ENCODE measurements around the gene BATF3.
A peak's percentile ranks its signal among the peaks of the same experiment; 100 is the strongest.
"Not testable (repeated sequence)": the region's sequence is repeated elsewhere in the genome, so short reads cannot be mapped to it uniquely, and the experiment has no call there.

BATF3 gene

GRCh38 chr1:212644866-212645545 lies 54.6 kb downstream of the BATF3 start:
- TF ChIP-seq, protein P1, sequence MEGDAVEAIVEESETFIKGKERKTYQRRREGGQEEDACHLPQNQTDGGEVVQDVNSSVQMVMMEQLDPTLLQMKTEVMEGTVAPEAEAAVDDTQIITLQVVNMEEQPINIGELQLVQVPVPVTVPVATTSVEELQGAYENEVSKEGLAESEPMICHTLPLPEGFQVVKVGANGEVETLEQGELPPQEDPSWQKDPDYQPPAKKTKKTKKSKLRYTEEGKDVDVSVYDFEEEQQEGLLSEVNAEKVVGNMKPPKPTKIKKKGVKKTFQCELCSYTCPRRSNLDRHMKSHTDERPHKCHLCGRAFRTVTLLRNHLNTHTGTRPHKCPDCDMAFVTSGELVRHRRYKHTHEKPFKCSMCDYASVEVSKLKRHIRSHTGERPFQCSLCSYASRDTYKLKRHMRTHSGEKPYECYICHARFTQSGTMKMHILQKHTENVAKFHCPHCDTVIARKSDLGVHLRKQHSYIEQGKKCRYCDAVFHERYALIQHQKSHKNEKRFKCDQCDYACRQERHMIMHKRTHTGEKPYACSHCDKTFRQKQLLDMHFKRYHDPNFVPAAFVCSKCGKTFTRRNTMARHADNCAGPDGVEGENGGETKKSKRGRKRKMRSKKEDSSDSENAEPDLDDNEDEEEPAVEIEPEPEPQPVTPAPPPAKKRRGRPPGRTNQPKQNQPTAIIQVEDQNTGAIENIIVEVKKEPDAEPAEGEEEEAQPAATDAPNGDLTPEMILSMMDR (IDR thresholded peaks at IDR 0.05; ENCODE audit: low read depth, low read length), result no peak

DNA sequence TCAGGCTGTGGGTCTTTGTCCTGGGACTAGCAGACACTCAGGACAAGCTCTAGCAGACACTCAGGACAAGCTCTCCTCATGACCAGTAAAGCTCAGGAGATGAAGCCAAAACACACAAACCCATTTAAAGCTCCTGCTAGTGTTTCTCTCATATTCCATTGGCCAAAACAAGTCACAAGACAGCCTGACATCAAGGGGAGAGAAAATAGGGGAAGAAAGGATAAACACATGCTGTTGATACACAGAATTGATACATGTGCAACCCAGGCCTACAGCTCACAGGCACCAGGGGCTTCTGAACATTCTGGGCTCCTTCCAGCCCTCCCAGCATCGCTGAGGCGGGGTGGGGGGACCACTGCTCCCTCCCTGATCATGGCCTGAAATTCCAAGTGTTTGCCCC lies 55.8 kb downstream of the BATF3 start:
- no peak for DNase-seq (ENCODE audit: low read depth in 2 of 2)
- H3K4me3 ChIP-seq (replicated peaks in 1 of 2; ENCODE audit: low read depth in 2 of 2, low read length in 2 of 2), result no peak overlapping the region
- TF ChIP-seq, protein P1 (IDR thresholded peaks at IDR 0.05; ENCODE audit: low read depth, low read length), result no peak

More at GRCh38 chr1:212644866-212645545, 54.6 kb downstream of the BATF3 start:
- no peak for DNase-seq (ENCODE audit: low read depth in 2 of 2)
- H3K4me3 ChIP-seq (replicated peaks in 1 of 2; ENCODE audit: low read depth in 2 of 2, low read length in 2 of 2), result no peak overlapping the region

- TF ChIP-seq, protein P1 (IDR thresholded peaks at IDR 0.05; ENCODE audit: low read depth, low read length), result no peak
- peak in 1 of 2 donors; percentile 40 for DNase-seq (ENCODE audit: low read depth in 2 of 2)
- no peak overlapping the region for H3K4me3 ChIP-seq (replicated peaks in 1 of 2; ENCODE audit: low read depth in 2 of 2, low read length in 2 of 2)
Measured at GRCh38 chr1:212641956-212642355, 57.7 kb downstream of the BATF3 start.

GRCh38 chr1:212640223-212640878 lies 59.3 kb downstream of the BATF3 start:
- no peak overlapping the region for H3K4me3 ChIP-seq (replicated peaks in 1 of 2; ENCODE audit: low read depth in 2 of 2, low read length in 2 of 2)
- DNase-seq (ENCODE audit: low read depth in 2 of 2), result no peak
- TF ChIP-seq, protein P1 (IDR thresholded peaks at IDR 0.05; ENCODE audit: low read depth, low read length), result no peak

DNA sequence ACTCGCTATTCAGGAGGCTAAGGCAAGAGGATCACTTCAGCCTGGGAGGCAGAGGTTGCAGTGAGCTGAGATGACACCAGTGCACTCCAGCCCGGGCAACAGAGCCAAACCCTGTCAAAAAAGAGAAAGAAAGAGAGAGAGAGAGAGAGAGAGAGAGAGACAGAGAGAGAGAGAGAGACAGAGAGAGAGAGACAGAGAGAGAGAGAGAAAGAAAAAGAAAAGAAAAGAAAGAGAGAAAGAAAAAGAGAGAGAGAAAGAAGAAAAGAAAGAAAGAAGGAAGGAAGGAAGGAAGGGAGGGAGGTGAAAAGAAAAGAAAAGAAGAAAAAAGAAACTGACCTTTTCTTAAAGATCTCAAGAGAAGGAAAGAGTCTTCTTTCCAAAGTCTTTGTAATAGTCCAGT lies 60.1 kb downstream of the BATF3 start:
- DNase-seq (ENCODE audit: low read depth in 2 of 2); H3K4me3 ChIP-seq (replicated peaks in 1 of 2; ENCODE audit: low read depth in 2 of 2, low read length in 2 of 2): not testable (repeated sequence)

DNA sequence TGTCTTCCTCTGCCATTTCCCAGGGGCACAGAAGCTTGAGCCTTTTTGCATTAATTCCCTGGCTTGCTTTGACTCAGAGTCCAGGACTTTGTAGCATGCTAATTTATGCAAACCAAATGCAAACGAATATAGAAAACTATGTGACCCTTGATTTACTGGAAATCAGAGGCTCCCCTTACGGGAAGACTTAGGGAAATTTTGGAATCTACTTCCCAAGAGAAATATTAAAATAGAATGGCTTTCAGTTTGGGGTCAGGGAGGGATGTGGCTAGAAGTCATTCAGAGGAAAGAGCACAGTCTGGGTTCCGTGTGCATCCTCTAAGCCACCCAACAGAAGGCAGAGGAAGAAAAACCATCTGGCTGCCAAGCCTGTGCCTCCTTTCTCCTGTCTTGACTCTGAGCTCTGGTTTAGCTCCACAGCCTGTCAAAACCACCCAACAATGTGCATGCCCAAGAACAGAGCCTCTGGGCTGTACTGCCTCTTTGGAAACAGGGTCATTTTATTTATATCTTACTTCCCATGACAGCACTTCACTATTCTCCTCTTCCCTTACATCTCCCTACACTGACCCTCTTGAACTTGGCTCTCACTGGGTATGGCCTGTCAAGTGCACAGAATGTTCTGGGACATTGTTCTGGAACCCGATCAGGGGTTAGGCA lies 61.0 kb downstream of the BATF3 start:
- peak; percentile 61 to 76 for DNase-seq (ENCODE audit: low read depth in 2 of 2)
- H3K4me3 ChIP-seq (replicated peaks in 1 of 2; ENCODE audit: low read depth in 2 of 2, low read length in 2 of 2), result no peak overlapping the region
- TF ChIP-seq, protein P1 (IDR thresholded peaks at IDR 0.05; ENCODE audit: low read depth, low read length), result no peak

DNA sequence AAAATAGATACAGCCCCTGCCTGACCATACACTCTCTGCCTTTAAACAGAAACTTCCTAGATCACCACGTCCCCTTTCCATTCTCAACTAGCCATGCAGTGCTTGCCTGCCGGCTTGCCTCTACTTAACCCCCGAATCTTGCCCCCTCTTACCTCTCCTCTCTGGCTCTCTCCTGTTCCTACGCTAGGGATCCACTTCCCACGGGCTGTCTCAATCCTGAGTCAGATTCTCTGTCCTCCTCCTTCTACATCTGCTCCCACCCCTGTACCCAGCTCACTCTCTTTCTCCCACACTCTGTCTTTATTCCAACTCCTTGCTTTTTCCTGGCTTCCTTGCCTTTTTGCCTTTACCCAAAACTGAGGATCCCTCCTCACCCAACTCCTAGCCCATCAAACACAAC lies 61.7 kb downstream of the BATF3 start:
- TF ChIP-seq, protein P1 (IDR thresholded peaks at IDR 0.05; ENCODE audit: low read depth, low read length), result no peak
- no peak overlapping the region for H3K4me3 ChIP-seq (replicated peaks in 1 of 2; ENCODE audit: low read depth in 2 of 2, low read length in 2 of 2)
- peak in 1 of 2 donors; percentile 62 for DNase-seq (ENCODE audit: low read depth in 2 of 2)
